HepG2 (cell line): Measurements from ENCODE around the gene TTC24. TPM values are rescaled to one million over a fixed set of nuclear protein-coding genes. Genes with fewer than 3 reads are reported as not detected.
A peak's percentile ranks its signal among the peaks of the same experiment; 100 is the strongest.

ENCODE experiments used
- CENPBD1 ChIP-seq: sonication (generic); formaldehyde crosslinking; IDR thresholded peaks from 2 replicates; pipeline ENCODE4 v1.8.0; 2022; ENCODE audit warnings: missing genetic modification reagents, low read depth, mild to moderate bottlenecking, borderline replicate concordance
- HINFP ChIP-seq: sonication (generic); formaldehyde crosslinking; IDR thresholded peaks from 2 replicates; pipeline ENCODE4 v1.4.0; 2020; ENCODE audit warnings: low read depth, mild to moderate bottlenecking, missing genetic modification reagents
- MYPOP ChIP-seq: sonication (generic); formaldehyde crosslinking; IDR thresholded peaks from 2 replicates; pipeline ENCODE4 v1.8.1; 2023; ENCODE audit warnings: mild to moderate bottlenecking, moderate library complexity, missing genetic modification reagents
- PTBP1 ChIP-seq: fragments of 200-400 bp; formaldehyde crosslinking; IDR thresholded peaks from 2 replicates; pipeline ENCODE4 v1.6.1; 2018; ENCODE audit warnings: low read length, low read depth; ENCODE audit not compliant: poor library complexity, severe bottlenecking
- RELA ChIP-seq: sonication (generic); formaldehyde crosslinking; IDR thresholded peaks from 2 replicates; pipeline ENCODE4 v1.4.0; 2020; ENCODE audit warnings: missing genetic modification reagents
- THAP8 ChIP-seq: sonication (generic); formaldehyde crosslinking; IDR thresholded peaks from 2 replicates; pipeline ENCODE4 v1.5.1; 2020; ENCODE audit warnings: missing genetic modification reagents, mild to moderate bottlenecking, borderline replicate concordance
- THAP9 ChIP-seq: sonication (generic); formaldehyde crosslinking; IDR thresholded peaks from 2 replicates; pipeline ENCODE4; 2020; ENCODE audit warnings: missing genetic modification reagents, mild to moderate bottlenecking, borderline replicate concordance
- ZBED4 ChIP-seq: sonication (generic); formaldehyde crosslinking; IDR thresholded peaks from 2 replicates; pipeline ENCODE4 v1.4.0; 2020; ENCODE audit warnings: missing genetic modification reagents, borderline replicate concordance
- ZNF18 ChIP-seq: sonication (generic); formaldehyde crosslinking; IDR thresholded peaks from 2 replicates; pipeline ENCODE4 v1.8.0; 2022; ENCODE audit warnings: mild to moderate bottlenecking, missing genetic modification reagents; ENCODE audit not compliant: insufficient replicate concordance
- ZNF230 ChIP-seq: sonication (generic); formaldehyde crosslinking; IDR thresholded peaks from 2 replicates; pipeline ENCODE4 v1.4.0; 2020; ENCODE audit warnings: mild to moderate bottlenecking, missing genetic modification reagents
- ZNF598 ChIP-seq: sonication (generic); formaldehyde crosslinking; IDR thresholded peaks from 2 replicates; pipeline ENCODE4 v1.5.1; 2020; ENCODE audit warnings: mild to moderate bottlenecking, missing genetic modification reagents, borderline replicate concordance
- ZNF614 ChIP-seq: IDR thresholded peaks from 2 replicates; pipeline ENCODE4 v1.6.1; 2018; ENCODE audit warnings: missing biosample characterization, missing genetic modification reagents, inconsistent platforms, borderline replicate concordance
- ZNF619 ChIP-seq: sonication (generic); formaldehyde crosslinking; IDR thresholded peaks from 2 replicates; pipeline ENCODE4 v1.4.0; 2020; ENCODE audit warnings: mild to moderate bottlenecking, missing genetic modification reagents
- ZSCAN31 ChIP-seq: sonication (generic); formaldehyde crosslinking; IDR thresholded peaks from 2 replicates; pipeline ENCODE4 v1.5.0; 2020; ENCODE audit warnings: low read depth, mild to moderate bottlenecking, missing genetic modification reagents
- polyA plus RNA-seq, 8 experiments: library from polyadenylated mRNA; depleted of rRNA in 3 of 8; stranded (reverse) in 7 of 8; unstranded in 1 of 8; fragments of >200 nt; fragmentation: Illumina TruSeq in 4 of 8; extraction: Trizol in 4 of 8; gene quantifications; 2 replicates each; pipeline versions ENCODE4 v1.2.1 to v1.2.3, GENCODE V29; 2011 to 2016; ENCODE audit warnings: low read depth in 4 of 8, missing spikeins in 1 of 8, mixed read lengths in 1 of 8; ENCODE audit not compliant: insufficient read depth in 1 of 8
- total RNA-seq, 5 experiments: library from RNA; depleted of rRNA; stranded (reverse); fragments of >200 nt; fragmentation: Illumina TruSeq; extraction: Trizol; gene quantifications; 2 replicates each; pipeline ENCODE4 v1.2.3, GENCODE V29; 2016; ENCODE audit warnings: low read depth in 1 of 5

The TTC24 gene
- total and polyA plus RNA-seq, 2 of the 13 experiments (the other 11 are each of a cell fraction or from before 2014, with no cell fraction given): 0.13 to 0.18 TPM

GRCh38 chr1:156571919-156572662 lies 7.4 kb upstream of the TTC24 start, which contains the start of gene IQGAP3 (continued):
- TF ChIP-seq THAP9 (CRISPR knock-in tag) (no peak; the same call in 1 of the 2 replicates), ZNF18 (CRISPR knock-in tag) (no peak), RELA (no peak), THAP8 (CRISPR knock-in tag) (0 out of 2 replicates have a peak, but pooled peaks have one; percentile 65), MYPOP (peak; percentile 41; the same call in 1 of the 2 replicates), ZNF614 (CRISPR knock-in tag) (no peak), ZBED4 (CRISPR knock-in tag) (0 out of 2 replicates have a peak, but pooled peaks have one; percentile 46), HINFP (no peak), CENPBD1 (no peak), ZNF619 (CRISPR knock-in tag) (peak; percentile 42; the same call in 1 of the 2 replicates), ZNF598 (CRISPR knock-in tag) (no peak), PTBP1 (no peak), ZNF230 (CRISPR knock-in tag) (no peak), ZSCAN31 (CRISPR knock-in tag) (0 out of 2 replicates have a peak, but pooled peaks have one; percentile 26)
